ENCODE results near the gene GLI3. TPM values are rescaled to one million over a fixed set of nuclear protein-coding genes. Genes with fewer than 3 reads are reported as not detected.
A peak's percentile ranks its signal among the peaks of the same experiment; 100 is the strongest.
"Not testable (repeated sequence)": the region's sequence is repeated elsewhere in the genome, so short reads cannot be mapped to it uniquely, and the experiment has no call there.

The GLI3 gene
- total RNA-seq, 1 donor from 2014 or later, result 32.0 TPM

DNA sequence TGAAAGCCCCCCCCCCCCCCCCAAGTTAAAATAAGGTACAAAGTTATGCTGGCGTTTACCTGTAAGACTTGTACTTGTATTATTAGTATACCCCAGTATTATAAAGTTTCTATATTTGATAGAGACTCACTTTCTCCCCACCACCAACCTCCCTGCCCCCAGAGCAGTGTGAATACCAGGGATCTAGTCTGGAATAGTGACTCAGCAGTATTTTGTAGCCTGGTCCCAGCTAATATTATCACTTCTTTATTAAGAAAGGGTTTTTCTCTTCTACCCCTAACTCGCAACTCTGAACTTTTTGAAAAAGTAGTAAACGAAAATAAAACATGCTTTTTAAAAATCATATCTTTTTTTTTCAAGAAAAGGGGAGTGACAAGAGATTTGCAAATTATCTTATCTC is 26.7 kb downstream of the GLI3 start:
- Histone ChIP-seq H3K79me2 (ENCODE audit: low read depth) (peaks cover 91% of the 10 kb centered on the region), H3F3A (ENCODE audit: low read depth) (peaks cover 36% of the 10 kb centered on the region), H3K4me1 (peaks cover 52% of the 10 kb centered on the region), H3K9ac (no peak overlapping the region), H3K9me3 (ENCODE audit: low read depth) (no peaks in the 10 kb centered on the region), H4K20me1 (ENCODE audit: low read depth) (peaks cover 46% of the 10 kb centered on the region), H3K27me3 (no peaks in the 10 kb centered on the region), H2AFZ (replicated peaks) (no peak overlapping the region), H3K4me3 (no peak overlapping the region), H3K27ac (no peak overlapping the region), H3K36me3 (peaks cover 19% of the 10 kb centered on the region), H3K4me2 (peak overlapping the region; percentile 71)
- H3K4me1 Mint-ChIP-seq, result peaks cover 54% of the 10 kb centered on the region
- H3K27ac Mint-ChIP-seq, result no peak overlapping the region
- TF ChIP-seq EZH2phosphoT487 (IDR thresholded peaks at IDR 0.05) (no peak), EZH2 (IDR thresholded peaks at IDR 0.05) (no peak)
- TF ChIP-seq, protein P1, sequence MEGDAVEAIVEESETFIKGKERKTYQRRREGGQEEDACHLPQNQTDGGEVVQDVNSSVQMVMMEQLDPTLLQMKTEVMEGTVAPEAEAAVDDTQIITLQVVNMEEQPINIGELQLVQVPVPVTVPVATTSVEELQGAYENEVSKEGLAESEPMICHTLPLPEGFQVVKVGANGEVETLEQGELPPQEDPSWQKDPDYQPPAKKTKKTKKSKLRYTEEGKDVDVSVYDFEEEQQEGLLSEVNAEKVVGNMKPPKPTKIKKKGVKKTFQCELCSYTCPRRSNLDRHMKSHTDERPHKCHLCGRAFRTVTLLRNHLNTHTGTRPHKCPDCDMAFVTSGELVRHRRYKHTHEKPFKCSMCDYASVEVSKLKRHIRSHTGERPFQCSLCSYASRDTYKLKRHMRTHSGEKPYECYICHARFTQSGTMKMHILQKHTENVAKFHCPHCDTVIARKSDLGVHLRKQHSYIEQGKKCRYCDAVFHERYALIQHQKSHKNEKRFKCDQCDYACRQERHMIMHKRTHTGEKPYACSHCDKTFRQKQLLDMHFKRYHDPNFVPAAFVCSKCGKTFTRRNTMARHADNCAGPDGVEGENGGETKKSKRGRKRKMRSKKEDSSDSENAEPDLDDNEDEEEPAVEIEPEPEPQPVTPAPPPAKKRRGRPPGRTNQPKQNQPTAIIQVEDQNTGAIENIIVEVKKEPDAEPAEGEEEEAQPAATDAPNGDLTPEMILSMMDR (IDR thresholded peaks at IDR 0.05), result no peak
- no peak overlapping the region for H3K4me3 Mint-ChIP-seq
- no peak for DNase-seq (ENCODE audit: low spot score)
- peaks cover 7% of the 10 kb centered on the region for H3K9me3 Mint-ChIP-seq
- peaks cover 3% of the 10 kb centered on the region for H3K27me3 Mint-ChIP-seq (ENCODE audit: insufficient read depth, low read depth)
- H3K36me3 Mint-ChIP-seq, result peaks cover 48% of the 10 kb centered on the region

DNA sequence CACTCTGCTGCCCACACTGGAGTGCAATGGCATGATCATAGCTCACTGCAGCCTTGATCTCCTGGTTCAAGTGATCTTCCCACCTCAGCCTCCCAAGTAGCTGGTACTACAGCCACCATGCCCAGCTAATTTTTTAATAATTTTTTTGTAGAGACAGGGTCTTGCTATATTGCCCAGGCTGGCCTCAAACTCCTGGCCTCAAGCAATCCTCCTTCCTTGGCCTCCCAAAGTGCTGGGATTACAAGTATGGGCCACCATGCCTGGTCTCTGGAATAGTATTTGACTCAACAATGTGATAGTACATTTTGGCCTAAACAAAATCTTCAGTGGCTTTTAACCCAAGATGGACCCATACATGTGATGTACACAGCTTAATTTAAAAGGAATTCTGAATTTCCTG is 27.9 kb downstream of the GLI3 start:
- H3K4me2 ChIP-seq; H3K4me3 ChIP-seq; H3K27me3 ChIP-seq; H3K27ac ChIP-seq; H3K27ac Mint-ChIP-seq; H3K4me3 Mint-ChIP-seq; H3K27me3 Mint-ChIP-seq (ENCODE audit: insufficient read depth, low read depth); DNase-seq (ENCODE audit: low spot score); H2AFZ ChIP-seq (replicated peaks); H3K9ac ChIP-seq; H3K9me3 ChIP-seq (ENCODE audit: low read depth): not testable (repeated sequence)
- peaks cover 24% of the 10 kb centered on the region for H3F3A ChIP-seq (ENCODE audit: low read depth)
- peaks cover 60% of the 10 kb centered on the region for H3K36me3 Mint-ChIP-seq
- H3K4me1 Mint-ChIP-seq, result peaks cover 44% of the 10 kb centered on the region
- peaks cover 16% of the 10 kb centered on the region for H3K9me3 Mint-ChIP-seq
- peaks cover 40% of the 10 kb centered on the region for H3K4me1 ChIP-seq
- H3K79me2 ChIP-seq (ENCODE audit: low read depth), result peaks cover 93% of the 10 kb centered on the region
- peaks cover 56% of the 10 kb centered on the region for H4K20me1 ChIP-seq (ENCODE audit: low read depth)
- H3K36me3 ChIP-seq, result peaks cover 19% of the 10 kb centered on the region

DNA sequence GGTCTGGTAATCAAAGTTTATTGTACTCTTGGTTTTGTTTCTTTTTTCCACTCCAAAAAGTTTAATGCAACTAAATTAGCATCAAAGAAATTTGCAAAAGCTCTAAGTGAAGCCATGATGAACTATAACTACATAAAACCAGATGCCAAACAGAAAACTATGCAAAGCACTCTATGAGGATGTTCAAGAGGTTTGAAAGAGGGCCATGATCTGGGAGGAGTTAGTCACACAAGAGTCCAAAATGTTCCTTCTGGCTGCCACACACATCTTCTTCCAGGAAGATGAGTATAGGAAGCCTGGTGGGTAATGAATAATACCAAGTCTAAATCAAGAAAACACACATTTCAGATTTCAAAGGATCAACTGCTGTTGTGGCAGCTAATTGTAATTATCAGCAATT is 28.4 kb downstream of the GLI3 start:
- peaks cover 19% of the 10 kb centered on the region for H3K36me3 ChIP-seq
- peaks cover 58% of the 10 kb centered on the region for H4K20me1 ChIP-seq (ENCODE audit: low read depth)
- no peak overlapping the region for H3K4me2 ChIP-seq
- H3K9me3 ChIP-seq (ENCODE audit: low read depth), result no peaks in the 10 kb centered on the region
- H2AFZ ChIP-seq (replicated peaks), result no peak overlapping the region
- H3K27me3 ChIP-seq, result no peaks in the 10 kb centered on the region
- peaks cover 38% of the 10 kb centered on the region for H3K4me1 Mint-ChIP-seq
- peaks cover 35% of the 10 kb centered on the region for H3K4me1 ChIP-seq
- DNase-seq (ENCODE audit: low spot score), result no peak
- H3K4me3 Mint-ChIP-seq, result no peak overlapping the region
- no peak overlapping the region for H3K4me3 ChIP-seq
- H3K27me3 Mint-ChIP-seq (ENCODE audit: insufficient read depth, low read depth), result peaks cover 3% of the 10 kb centered on the region
- no peak overlapping the region for H3K9ac ChIP-seq
- H3K79me2 ChIP-seq (ENCODE audit: low read depth), result peaks cover 97% of the 10 kb centered on the region
- H3K27ac ChIP-seq, result no peak overlapping the region
- no peak for TF ChIP-seq EZH2phosphoT487 (IDR thresholded peaks at IDR 0.05)
- no peak for TF ChIP-seq EZH2 (IDR thresholded peaks at IDR 0.05)
- TF ChIP-seq, protein P1 (IDR thresholded peaks at IDR 0.05), result no peak
- no peak overlapping the region for H3K27ac Mint-ChIP-seq
- peaks cover 16% of the 10 kb centered on the region for H3K9me3 Mint-ChIP-seq
- peaks cover 19% of the 10 kb centered on the region for H3F3A ChIP-seq (ENCODE audit: low read depth)
- peaks cover 63% of the 10 kb centered on the region for H3K36me3 Mint-ChIP-seq

DNA sequence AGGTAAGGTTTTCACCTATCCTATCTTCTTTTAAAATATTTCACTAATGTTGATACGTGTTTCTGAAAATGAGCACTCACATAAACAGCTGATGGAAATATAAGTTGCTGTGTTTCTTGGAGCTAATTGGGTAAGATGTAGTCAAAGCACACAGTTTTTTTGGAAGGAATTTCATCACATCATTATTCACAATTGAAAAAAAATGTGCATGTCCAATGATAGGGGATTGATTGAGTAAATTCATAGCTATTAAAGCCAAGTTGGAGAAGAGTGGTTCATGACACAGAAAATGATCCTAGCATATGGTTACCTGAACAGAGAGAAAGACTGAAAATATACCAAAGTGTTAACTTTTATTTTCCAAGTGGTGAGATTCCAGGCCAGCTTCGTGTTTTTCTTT is 29.6 kb downstream of the GLI3 start:
- H3K9me3 Mint-ChIP-seq, result peaks cover 16% of the 10 kb centered on the region
- Histone ChIP-seq H3K4me2 (no peak overlapping the region), H3K9ac (no peak overlapping the region), H2AFZ (replicated peaks) (no peak overlapping the region), H3K36me3 (peaks cover 19% of the 10 kb centered on the region), H3K4me3 (no peak overlapping the region), H3K79me2 (ENCODE audit: low read depth) (peaks cover 100% of the 10 kb centered on the region), H3K4me1 (peaks cover 26% of the 10 kb centered on the region), H3K27me3 (no peaks in the 10 kb centered on the region), H4K20me1 (ENCODE audit: low read depth) (peaks cover 60% of the 10 kb centered on the region), H3F3A (ENCODE audit: low read depth) (peaks cover 7% of the 10 kb centered on the region), H3K27ac (no peak overlapping the region), H3K9me3 (ENCODE audit: low read depth) (no peaks in the 10 kb centered on the region)
- H3K36me3 Mint-ChIP-seq, result peaks cover 72% of the 10 kb centered on the region
- DNase-seq (ENCODE audit: low spot score), result no peak
- no peak overlapping the region for H3K4me3 Mint-ChIP-seq
- peaks cover 27% of the 10 kb centered on the region for H3K4me1 Mint-ChIP-seq
- H3K27me3 Mint-ChIP-seq (ENCODE audit: insufficient read depth, low read depth), result peaks cover 2% of the 10 kb centered on the region
- no peak overlapping the region for H3K27ac Mint-ChIP-seq
- no peak for TF ChIP-seq EZH2phosphoT487 (IDR thresholded peaks at IDR 0.05)
- TF ChIP-seq EZH2 (IDR thresholded peaks at IDR 0.05), result no peak
- TF ChIP-seq, protein P1 (IDR thresholded peaks at IDR 0.05), result no peak

Measured in neural progenitor cell (in vitro differentiated cells).